Right kidney (tissue), 9 donors: Measurements from ENCODE around the gene MARF1.
"Not testable (repeated sequence)": the region's sequence is repeated elsewhere in the genome, so short reads cannot be mapped to it uniquely, and the experiment has no call there.

Experiments used
- DNase-seq: peaks from one replicate; pipeline ENCODE4 v3.0.0-alpha.2; 2016
- long read RNA-seq, 8 donors: transcript quantifications; one replicate each; lab custom pipeline, GENCODE V29; 2026

The MARF1 gene
- long read RNA-seq, donor 1, full-length matches to known transcripts: 3 of 15 reads
- long read RNA-seq, donor 1, partial matches to known transcripts: 12 of 15 reads
- long read RNA-seq, donor 1, other reads (novel, unspliced or antisense): 0 of 15 reads
- long read RNA-seq, donor 2, full-length matches to known transcripts: 4 of 9 reads
- long read RNA-seq, donor 2, partial matches to known transcripts: 5 of 9 reads
- long read RNA-seq, donor 2, other reads (novel, unspliced or antisense): 0 of 9 reads
- long read RNA-seq, donor 3, transcript MARF1-209 (2 exons, 489 nt): major isoform, 5 of 10 reads
- long read RNA-seq, donor 3, partial matches to known transcripts: 5 of 10 reads
- long read RNA-seq, donor 3, other reads (novel, unspliced or antisense): 0 of 10 reads
- long read RNA-seq, donor 4, full-length matches to known transcripts: 15 of 25 reads
- long read RNA-seq, donor 4, partial matches to known transcripts: 10 of 25 reads
- long read RNA-seq, donor 4, other reads (novel, unspliced or antisense): 0 of 25 reads
- long read RNA-seq, donor 5, full-length matches to known transcripts: 6 of 14 reads
- long read RNA-seq, donor 5, partial matches to known transcripts: 8 of 14 reads
- long read RNA-seq, donor 5, other reads (novel, unspliced or antisense): 0 of 14 reads
- long read RNA-seq, donor 6, full-length matches to known transcripts: 7 of 17 reads
- long read RNA-seq, donor 6, partial matches to known transcripts: 10 of 17 reads
- long read RNA-seq, donor 6, other reads (novel, unspliced or antisense): 0 of 17 reads
- long read RNA-seq, donor 7: 0 reads
- long read RNA-seq, donor 8, full-length matches to known transcripts: 5 of 24 reads
- long read RNA-seq, donor 8, partial matches to known transcripts: 19 of 24 reads
- long read RNA-seq, donor 8, other reads (novel, unspliced or antisense): 0 of 24 reads

DNA sequence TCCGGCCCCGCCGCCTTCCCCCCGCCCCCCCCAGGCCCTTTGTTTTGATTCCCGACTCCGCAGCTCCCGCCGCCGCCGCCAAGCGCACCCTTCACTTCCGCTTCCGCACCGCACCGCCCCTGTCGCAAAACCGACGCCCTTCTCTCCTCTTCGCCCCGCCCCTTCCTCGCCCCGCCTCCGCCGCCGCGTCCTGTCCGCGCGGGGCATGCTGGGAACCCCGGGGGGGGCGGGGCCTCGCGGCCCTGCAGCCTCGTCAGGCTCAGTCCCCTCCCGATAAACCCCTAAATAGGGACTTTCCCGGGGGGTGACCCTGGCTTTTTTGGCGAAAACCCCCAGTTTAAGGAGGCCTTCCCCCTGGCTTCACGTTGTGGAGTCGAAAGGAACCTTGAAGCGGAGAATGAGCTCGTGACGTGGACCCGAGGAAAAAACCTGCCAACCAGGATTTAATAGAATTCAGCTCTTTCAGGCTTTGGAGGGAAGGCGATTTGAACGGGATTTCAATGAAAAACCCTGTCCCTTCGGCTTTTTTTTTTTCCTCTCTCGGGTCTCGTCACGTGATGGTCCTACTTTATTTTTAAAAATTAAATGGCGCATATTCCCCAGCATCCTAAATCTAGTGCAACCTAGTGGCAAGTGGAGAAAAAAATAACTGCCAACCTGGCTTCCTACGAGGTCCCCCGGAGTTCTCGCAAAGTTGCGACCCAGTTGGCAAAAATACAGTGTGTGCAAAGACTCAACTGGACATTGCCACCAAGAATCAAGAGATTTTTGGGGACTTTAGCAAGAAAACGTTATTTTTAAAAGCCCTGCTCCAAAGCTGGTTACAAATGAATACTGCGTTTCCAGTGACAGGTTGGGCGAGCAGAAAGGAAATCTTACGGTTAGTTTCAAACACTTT, at the start of gene MARF1:
MARF1 (minus strand) TSS at position 107 of the 898 bp plus-strand sequence. CDS start 3,921 bp downstream, outside the sequence.
- peak; percentile 92 for DNase-seq

DNA sequence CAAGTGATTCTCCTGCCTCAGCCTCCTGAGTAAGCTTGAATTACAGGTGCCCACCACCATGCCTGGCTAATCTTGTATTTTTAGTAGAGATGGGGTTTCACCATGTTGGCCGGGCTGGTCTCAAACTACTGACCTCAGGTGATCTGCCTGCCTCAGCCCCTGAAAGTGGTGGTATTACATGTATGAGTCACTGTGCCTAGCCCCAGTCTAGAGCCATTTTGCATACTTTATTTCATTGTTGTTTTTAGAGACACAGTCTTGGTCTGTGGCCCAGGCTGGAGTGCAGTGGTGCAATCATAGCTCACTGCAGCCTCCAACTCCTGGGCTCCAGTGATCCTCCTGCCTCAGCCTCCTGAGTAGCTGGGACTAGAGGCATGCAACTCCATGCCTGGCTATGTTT, 49.6 kb upstream of the MARF1 start:
- not testable (repeated sequence) for DNase-seq

DNA sequence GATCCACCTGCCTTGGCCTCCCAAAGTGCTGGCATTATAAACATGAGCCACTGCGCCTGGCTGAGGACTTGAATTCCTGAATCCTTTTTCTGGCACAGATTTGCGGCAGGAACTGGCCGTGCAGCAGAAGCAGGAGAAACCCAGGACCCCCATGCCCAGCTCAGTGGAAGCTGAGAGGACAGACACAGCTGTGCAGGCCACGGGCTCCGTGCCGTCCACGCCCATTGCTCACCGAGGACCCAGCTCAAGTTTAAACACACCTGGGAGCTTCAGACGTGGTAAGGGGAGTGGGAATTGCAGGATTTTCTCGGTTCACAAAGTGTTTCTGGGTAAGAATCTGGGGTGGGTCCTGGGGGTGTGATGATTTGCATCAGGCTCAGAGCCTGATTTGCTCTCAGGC, 48.1 kb upstream of the MARF1 start:
- no peak for DNase-seq

DNA sequence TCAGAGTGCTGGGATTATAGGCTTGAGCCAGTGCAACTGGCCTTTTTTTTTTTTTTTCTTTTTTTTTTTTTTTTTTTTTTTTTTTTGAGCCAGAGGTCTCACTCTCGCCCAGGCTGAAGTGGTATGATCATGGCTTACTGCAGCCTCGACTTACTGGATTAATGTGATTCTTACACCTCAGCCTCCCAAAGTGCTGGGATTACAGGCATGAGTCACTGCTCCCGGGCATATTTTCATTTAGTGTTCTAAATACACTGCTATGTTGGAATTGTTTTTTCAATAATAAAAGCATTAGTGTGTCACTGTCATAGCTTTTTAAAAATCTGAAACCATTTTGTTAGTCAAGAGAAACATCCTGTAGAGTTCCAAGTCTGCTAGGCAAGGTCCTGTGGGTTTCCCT, 47.3 kb upstream of the MARF1 start:
- no peak for DNase-seq

- DNase-seq: no peak
Measured at GRCh38 chr16:15689290-15689689, 46.3 kb upstream of the MARF1 start.

DNA sequence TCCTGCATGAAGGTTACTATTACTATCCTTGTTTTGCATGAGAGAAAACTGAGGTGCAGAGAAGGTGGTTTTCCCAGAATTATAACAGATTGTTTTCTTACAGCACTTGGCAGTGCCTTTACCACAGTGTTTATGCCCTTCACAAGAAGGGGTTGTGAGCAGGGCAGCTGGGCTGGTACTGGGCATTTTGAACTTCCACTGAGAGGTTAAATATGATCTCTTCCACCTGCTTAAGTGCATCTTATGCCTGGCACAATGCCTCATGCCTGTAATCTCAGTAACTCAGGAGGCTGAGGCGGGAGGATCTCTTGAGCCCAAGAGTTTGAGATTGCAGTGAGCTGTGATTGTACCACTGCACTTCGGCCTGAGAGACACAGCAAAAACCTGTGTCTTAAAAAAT, 43.3 kb upstream of the MARF1 start:
- no peak for DNase-seq

GRCh38 chr16:15682105-15682570, 39.2 kb upstream of the MARF1 start:
- DNase-seq: no peak

DNA sequence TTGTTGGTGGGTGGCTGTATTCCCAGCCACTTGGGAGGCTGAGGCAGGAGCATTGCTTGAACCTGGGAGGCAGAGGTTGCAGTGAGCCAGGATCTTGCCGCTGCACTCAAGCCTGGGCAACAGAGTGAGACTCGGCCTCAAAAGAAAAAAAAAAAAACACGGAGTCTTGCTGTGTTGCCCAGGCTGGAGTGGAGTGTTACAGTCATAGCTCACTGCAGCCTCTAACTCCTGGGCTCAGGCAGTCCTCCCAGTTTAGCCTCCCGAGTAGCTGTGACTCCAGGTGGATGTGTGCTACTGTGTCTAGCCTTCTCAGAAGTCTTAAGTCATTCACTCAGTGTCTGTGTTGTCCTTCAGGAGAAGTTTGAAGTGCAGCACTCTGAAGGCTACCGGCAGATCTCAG, 34.5 kb upstream of the MARF1 start:
- DNase-seq: no peak

- DNase-seq: no peak
Measured at GRCh38 chr16:15676506-15676905, 33.6 kb upstream of the MARF1 start.

DNA sequence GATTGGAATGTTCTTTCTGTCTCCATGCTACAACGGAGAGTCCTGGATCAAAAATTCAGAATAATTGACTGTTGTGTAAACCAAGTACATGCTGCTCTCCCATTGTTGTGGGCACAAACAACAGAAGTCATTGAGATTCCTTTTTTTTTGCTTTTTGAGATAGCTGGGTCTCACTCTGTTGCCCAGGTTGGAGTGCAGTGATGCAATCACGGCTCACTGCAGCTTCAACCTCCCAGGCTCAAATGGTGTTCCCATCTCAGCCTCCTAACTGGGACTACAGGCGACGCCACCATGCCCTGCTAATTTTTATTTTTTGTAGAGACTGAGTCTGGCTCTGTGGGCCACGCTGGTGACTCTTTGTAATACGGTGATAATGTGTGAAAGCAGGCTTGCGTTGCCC, 31.6 kb upstream of the MARF1 start:
- DNase-seq: no peak

DNA sequence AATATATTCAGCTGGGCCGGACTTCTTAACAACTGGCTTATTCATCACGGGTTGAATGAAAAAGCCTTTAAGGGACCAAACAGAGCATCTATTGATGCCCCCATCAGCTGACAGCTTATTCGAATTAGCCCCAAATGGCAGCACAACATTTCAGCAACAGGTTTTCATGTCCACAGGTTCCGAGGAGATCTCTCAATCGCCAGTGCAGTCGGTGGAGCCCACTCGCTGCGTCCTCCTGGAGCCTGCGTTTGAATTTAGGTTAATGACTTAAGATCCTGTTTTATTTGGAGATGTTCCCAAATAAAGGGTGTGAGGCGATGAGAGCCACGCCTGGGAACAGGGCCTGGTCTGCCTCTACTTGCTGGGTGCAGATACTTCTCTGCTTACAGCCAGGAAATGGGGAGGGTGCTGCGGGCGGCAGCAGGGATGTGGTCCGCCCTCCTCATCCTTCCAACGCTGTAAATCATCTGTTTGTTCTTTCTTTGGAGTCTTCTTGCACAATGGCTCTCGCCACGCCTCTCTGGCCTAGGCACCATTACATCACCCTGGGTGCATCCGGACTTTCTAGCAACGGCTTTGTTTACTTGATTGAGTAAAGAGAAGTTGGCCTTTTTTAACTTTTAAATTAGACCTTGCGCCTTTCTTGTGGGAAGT, 29.7 kb upstream of the MARF1 start:
- peak; percentile 23 for DNase-seq

DNA sequence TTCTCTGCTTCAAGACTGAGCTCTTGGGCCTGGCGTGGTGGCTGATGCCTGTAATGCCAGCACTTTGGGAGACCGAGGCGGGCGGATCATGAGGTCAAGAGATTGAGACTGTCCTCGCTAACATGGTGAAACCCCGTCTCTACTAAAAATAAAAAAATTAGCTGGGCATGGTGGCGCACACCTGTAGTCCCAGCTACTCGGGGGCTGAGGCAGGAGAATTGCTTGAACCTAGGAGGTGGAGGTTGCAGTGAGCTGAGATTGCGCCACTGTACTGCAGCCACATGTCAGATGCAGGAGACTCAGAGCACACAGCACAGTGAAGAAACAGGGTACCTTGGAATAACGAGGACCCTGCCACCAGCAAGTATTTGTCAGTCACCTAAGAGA, 29.2 kb upstream of the MARF1 start:
- not testable (repeated sequence) for DNase-seq

DNA sequence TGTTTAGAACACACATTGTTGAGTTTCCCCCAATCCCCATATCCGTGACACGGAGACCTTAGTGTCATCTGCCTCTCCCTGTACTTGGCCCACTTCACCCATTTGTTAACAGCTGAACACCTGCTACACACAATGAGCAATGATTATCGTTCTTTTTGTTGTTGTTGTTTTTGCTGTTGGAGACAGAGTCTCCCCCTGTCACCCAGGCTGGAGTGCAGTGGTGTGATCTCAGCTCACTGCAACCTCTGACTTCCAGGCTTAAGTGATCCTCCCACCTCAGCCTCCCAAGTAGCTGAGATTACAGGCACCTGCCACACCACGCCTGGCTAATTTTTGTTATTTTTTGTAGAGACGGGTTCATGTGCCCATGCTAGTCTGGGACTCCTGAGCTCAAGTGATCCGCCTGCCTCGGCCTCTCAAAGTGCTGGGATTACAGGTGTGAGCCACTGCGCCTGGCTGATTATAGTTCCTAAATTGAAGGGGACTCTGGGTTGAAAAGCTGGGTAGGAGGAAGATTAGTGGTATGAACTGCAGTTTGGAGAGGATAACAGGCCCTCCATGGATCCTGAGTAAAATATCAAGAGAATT, 28.7 kb upstream of the MARF1 start:
- no peak for DNase-seq

DNA sequence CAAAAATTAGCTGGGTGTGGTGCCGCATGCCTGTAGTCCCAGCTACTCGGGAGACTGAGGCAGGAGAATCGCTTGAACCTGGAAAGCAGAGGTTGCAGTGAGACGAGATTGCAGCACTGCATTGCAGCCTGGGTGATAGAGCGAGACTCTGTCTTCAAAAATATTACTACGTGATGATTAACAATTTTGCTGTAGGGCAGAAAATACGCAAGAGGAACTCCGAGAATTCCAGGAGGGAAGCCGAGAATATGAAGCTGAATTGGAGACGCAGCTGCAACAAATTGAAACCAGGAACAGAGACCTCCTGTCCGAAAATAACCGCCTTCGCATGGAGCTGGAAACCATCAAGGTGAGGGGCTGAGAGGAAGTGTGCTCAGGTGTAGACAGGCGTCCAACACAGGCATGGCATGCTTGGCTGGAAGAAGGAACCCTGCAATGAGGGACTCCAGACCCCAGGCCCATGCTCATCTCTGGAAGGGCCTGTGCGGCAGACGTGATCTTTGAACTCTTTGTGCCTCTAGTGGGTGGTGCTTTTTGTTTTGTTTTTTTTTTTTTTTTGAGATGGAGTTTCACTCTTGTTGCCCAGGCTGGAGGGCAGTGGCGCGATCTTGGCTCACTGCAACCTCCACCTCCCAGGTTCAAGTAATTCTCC, 24.3 kb upstream of the MARF1 start:
- DNase-seq: no peak

DNA sequence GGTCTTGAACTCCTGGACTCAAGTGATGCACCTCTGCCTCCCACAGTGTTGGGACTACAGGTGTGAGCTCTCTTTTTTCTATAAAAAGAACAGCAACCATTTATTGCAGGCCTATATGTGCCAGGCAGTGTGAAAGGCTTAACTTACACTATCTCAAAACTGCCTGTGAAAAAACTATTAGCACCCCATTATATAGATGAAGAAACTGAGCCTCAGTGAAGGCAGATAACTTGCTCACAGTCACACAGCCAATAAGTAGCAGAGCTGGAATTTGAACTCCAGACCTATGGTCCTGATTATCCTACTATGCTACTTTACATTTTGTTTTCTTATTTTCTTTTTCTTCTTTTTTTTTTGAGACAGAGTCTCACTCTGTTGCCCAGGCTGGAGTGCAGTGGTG, 22.2 kb upstream of the MARF1 start:
- no peak for DNase-seq

DNA sequence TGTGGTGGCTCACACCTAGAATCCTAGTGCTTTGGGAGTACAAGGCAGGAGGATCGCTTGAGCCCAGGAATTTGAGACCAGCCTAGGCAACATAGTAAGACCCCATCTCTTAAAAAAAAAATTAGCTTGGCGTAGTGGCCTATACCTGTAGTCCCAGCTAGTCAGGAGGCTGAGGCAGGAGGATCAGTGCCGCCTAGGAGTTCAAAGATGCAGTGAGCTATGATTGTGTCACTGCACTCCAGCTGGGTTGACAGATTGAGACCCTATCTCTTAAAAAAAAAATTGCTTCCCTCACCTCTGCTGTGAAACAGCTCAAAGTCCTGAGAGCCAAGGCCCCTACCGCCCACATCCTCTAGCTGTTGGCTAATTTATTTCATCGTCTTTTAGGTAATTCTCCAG, 17.2 kb upstream of the MARF1 start:
- DNase-seq: no peak

DNA sequence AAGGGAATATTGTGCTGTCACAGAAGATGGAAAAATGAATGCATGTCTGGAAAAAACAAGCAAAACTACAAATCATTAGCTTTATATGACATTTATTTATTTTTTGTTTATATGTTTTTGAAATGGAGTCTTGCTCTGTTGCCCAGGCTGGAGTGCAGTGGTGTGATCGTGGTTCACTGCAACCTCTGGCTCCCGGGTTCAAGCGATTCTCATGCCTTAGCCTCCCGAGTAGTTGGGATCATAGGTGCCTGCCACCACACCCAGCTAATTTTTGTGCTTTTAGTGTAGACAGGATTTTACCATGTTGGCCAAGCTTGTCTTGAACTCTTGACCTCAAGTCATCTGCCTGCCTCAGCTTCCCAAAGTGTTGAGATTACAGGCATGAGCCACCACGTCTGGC, 15.6 kb upstream of the MARF1 start:
- no peak for DNase-seq

DNA sequence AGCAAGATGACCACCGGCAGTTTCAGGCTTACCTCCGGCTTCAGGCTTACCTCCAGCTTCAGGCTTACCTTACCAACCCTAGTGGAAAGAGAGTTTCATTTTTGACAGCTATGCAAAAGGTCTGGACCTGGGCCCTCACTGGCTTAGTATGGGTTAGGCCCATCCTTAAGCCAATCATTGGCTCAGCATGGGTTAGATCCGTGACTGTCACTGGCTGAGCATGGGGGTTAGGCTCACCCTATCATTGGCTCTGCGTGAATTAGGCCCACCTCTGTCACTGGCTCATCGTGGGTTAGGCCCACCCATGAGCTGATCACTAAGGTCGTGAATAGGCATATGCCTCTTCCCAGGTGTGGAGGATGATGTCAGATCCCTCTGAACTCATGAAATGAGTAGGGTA, 15.2 kb upstream of the MARF1 start:
- no peak for DNase-seq

GRCh38 chr16:15655561-15655960, 12.6 kb upstream of the MARF1 start:
- DNase-seq: not testable (repeated sequence)

- no peak for DNase-seq
Measured at GRCh38 chr16:15654591-15654990, 11.6 kb upstream of the MARF1 start.

GRCh38 chr16:15653227-15653626, 10.3 kb upstream of the MARF1 start:
- no peak for DNase-seq
